ENCODE results near the gene IGSF23.
"Not testable (repeated sequence)": the region's sequence is repeated elsewhere in the genome, so short reads cannot be mapped to it uniquely, and the experiment has no call there.

The IGSF23 gene

GRCh38 chr19:44611812-44612295 lies 1.5 kb upstream of the IGSF23 start:
- no peak for DNase-seq (ENCODE audit: low spot score)

DNA sequence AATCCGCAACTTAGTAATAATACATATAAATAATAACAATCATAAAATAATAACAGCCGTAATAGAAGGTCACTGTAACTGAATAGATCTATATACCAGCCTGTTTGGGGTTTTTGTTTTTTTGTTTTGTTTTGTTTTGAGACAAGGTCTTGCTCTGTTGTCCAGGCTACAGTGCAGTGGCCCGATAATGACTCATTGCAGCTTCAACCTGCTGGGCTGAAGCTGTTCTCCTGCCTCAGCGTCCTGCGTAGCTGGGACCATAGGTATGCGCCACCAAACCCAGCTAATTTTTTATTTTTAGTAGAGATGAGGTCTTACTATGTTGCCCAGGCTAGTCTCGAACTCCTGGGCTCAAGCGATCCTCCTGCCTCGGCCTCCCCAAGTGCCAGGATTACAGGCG lies 950 bp downstream of the IGSF23 start:
- DNase-seq (ENCODE audit: low spot score) = no peak

- DNase-seq (ENCODE audit: low spot score) = no peak
Measured at GRCh38 chr19:44615863-44616247, 2.5 kb downstream of the IGSF23 start.

DNA sequence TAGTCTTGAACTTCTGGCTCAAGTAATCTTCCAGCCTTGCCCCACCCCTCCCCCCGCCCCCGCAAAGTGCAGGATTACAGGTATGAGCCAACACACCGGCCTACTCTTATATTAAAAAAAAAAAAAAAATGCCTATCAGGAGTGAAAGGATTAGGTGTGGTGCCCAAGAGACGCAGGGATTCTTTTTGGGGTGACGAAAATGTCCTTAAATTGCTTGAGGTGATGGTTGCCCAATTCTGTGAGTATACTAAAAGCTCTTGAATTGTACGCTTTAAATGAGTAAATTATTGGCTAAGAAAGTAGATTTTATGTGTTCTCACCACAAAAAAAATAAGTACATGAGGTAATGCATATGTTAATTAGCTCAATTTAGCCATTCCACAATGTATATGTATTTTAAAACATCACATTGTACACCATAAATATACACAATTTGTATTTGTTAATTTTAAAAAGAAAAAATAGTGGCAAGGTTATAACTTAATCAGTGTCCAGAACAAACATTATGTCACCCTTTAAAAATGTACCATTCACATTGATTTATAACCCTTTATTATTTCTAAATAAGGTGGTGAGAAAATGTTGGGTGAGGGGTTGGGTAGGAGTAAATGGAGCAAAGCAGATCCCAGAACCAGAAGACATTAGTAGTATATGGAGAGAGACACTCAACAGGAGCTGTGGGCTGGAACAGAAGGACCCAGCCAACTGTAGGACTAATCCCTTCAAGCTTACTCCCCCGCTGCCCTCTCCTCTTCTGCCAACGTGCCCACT lies 3.9 kb downstream of the IGSF23 start:
- DNase-seq (ENCODE audit: low spot score) = no peak

DNA sequence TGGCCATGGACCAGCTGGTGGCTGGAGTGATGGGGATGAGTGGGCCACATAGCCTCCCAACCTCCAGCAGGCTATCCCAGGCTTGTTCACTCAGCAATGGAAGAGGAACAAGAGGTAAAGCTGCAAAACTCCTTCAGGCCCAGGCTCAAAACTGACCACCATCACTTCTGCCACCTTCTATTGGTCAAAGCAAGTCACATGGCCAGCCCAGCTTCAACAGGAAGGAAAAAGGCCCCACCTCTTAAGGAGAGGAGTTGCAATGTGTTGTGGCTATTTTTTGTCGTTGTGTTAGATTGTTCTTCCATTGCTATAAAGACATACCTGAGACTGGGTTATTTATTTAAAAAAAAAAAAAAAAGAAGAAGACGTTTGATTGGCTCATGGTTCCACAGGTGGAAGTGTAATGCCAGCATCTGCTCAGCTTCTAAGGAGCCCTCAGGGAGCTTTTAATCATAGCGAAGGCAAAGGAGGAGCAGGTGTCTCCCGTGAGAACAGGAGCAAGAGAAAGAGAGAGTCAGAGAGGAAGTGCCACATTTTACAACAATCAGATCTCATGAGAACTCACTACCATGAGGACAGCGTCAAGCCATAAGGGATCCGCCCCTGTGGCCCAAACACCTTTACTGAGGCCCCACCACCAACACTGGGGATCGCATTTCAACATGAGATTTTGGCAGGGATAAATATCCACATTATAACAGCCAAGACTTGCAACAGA lies 5.4 kb downstream of the IGSF23 start:
- no peak for DNase-seq (ENCODE audit: low spot score)

- no peak for DNase-seq (ENCODE audit: low spot score)
Measured at GRCh38 chr19:44620667-44621066, 7.3 kb downstream of the IGSF23 start.

GRCh38 chr19:44621367-44621766 lies 8.0 kb downstream of the IGSF23 start:
- DNase-seq (ENCODE audit: low spot score) = no peak

- DNase-seq (ENCODE audit: low spot score) = peak; percentile 58
Measured at GRCh38 chr19:44623080-44623479, 9.7 kb downstream of the IGSF23 start.

DNA sequence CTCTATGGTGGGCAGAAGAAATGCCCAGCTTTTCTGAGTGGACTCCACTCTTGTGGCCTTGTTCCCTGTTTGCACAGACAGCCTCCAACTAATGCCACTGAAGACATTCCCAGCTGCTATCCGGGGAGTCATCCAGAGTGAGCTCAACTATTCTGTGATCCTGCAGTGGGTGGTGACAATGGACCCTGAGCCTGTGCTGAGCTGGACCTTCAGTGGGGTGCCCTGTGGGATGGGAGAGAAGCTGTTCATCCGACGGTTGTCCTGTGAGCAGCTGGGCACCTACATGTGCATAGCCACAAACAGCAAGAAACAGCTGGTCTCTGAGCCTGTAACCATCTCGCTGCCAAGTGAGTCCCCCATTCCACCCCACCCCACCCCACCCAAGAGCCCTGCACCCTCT lies 10.3 kb downstream of the IGSF23 start:
- no peak for DNase-seq (ENCODE audit: low spot score)

GRCh38 chr19:44624840-44625354 lies 11.5 kb downstream of the IGSF23 start:
- DNase-seq (ENCODE audit: low spot score) = no peak

DNA sequence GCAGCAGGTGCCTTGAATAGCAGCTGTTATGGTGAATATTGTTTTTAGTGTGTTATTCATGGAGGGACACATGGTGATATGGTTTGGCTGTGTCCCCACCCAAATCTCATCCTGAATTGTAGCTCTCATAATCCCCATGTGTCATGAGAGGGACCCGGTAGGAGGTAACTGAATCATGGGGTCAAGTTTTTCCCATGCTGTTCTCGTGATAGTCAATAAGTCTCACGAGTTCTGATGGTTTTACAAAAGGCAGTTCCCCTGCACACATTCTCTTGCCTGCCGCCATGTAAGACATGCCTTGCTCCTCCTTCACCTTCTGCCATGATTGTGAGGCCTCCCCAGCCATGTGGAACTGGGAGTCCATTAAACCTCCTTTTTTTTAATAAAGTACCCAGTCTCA lies 12.3 kb downstream of the IGSF23 start:
- DNase-seq (ENCODE audit: low spot score) = not testable (repeated sequence)

DNA sequence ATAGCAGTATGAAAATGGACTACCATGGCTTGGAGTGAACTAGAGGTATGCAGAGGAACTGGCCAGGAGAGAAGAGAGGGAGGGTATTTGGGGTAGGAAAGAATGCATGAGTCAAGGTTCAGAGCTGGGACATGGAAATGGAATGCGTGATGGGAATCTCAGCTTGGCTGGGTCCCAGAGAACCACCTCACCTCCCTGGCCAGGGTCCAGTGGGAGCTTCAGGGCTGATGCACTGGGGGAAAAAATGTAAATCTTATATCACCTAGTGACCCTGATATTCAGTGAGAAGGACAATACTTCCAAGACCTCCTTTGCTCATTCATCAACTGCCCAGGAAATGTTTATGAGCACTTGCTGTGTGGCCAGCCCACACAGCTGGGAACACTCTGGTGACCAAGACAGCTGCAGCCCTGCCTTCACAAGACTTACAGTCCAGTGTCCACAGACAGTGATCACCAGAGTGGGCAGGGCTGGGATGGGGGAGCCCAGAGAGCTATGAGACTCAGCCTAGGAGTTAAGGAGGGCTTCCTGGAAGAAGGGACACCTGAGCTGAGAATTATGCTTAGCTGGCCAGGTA lies 12.8 kb downstream of the IGSF23 start:
- peak; percentile 93 for DNase-seq (ENCODE audit: low spot score)

DNA sequence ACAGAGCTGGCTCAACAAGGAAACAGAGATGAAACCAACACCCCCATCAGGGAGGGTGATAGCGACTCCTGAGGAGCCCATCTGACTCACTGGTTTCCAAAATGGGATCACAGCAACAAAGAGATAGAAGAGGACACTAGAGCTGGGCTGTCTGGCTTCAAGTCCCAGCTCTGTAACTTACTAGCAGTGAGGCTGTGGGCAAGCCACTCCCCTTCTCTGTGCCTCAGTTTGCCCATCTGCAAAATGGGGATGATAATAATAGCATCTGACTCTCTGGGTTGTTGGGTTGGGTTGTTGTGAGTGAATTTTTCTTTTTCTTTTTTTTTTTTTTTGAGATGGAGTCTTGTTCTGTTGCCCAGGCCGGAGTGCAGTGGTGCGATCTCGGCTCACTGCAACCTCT lies 14.3 kb downstream of the IGSF23 start:
- DNase-seq (ENCODE audit: low spot score) = no peak

DNA sequence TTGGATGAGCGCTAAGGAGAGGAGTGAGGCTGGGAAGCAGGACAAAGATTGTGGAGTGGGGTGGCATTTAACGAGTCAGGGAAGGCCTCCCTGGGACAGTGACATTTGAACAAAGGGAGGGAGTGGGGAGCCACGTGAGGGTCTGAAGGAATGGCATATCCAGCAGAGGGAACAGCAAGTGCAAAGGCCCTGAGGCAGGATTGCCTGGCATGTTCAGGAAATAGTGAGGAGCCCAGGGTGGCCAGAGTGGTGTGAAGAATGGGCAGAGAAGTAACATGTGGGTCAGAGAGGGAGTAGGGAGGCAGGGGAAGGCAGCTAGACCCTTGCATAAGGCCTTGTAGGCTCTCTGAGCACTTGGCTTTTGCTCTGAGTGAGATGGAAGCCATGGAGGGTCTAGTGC lies 15.4 kb downstream of the IGSF23 start:
- DNase-seq (ENCODE audit: low spot score) = no peak

- not testable (repeated sequence) for DNase-seq (ENCODE audit: low spot score)
Measured at GRCh38 chr19:44631611-44632010, 18.2 kb downstream of the IGSF23 start.

DNA sequence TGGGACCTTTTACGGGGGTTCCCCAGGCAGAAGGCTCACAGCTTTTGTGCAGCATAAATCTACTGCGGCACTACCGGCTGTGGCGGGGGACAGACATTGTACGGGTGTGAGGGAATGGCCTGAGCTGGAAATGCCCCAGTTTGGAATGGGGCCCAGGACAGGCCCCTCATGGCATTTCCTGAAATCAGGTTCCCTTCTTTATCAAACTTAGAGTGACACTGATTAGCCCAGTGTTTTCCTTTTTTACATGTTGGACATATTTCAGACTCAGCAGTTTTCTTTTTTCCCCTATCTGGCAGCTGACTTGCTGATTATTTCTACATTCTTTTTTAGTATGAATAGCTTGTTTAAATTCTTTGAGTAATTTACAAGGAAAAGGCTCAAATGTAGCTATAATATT lies 20.7 kb downstream of the IGSF23 start:
- not testable (repeated sequence) for DNase-seq (ENCODE audit: low spot score)

GRCh38 chr19:44634785-44635184 lies 21.4 kb downstream of the IGSF23 start:
- no peak for DNase-seq (ENCODE audit: low spot score)

- peak; percentile 29 for DNase-seq (ENCODE audit: low spot score)
Measured at GRCh38 chr19:44635581-44636438, 22.4 kb downstream of the IGSF23 start.

DNA sequence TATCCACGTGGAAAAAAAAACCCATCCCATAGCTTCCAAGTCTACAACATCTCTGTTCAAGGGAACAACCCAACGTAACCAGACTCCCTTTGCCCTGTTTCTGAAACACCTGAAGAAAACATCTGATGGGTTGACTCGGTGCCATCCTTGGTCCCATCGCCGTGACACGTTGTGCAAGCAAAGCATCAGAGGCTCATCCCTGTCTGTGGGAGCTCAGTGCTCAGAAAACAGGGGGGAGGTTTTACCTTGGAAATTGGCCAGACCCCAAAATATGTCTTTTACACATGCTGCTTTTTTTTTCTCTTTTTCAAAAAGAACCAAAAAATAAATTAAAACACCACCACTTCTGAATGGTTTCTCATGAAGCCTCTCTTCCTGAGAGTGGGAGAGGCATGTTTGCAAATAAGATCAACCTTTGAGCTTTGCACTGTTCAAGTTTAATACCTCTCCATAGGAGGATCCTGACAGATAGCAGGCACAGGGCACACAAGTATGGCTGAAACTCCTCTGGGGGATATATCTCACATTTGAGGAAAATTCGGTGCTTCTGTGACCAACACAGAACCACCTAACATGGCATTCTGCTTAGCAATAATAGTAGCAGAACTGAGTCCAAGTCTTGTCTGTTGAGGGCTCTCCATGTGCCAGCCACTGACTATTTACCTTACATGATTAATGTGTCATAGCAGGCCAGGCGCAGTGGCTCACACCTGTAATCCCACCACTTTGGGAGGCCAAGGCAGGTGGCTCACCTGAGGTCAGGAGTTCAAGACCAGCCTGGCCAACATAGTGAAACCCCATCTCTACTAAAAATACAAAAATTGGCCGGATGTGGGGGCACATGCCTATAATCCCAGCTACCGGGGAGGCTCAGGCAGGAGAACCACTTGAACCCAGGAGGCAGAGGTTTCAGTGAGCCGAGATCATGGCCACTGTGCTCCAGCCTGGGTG lies 23.4 kb downstream of the IGSF23 start:
- no peak for DNase-seq (ENCODE audit: low spot score)

- DNase-seq (ENCODE audit: low spot score) = no peak
Measured at GRCh38 chr19:44637390-44637764, 24.0 kb downstream of the IGSF23 start.

DNA sequence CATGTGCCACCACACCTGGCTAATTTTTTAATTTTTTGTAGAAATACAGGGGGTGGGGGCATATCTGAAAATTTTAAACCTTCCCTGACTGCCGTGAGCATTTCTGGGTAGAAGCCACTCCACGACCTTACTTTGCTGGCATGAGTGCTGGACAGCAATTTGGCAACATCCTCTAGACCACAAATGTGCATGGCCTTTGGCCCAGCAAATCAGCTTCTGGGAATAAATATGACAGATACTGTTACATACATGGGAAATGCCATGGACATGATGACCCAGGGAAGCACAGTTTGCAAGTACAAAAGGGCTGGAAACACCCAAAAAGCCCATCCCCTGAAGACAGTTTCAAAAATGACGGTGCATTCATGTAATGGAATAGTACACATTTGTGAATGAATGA lies 27.2 kb downstream of the IGSF23 start:
- peak; percentile 58 for DNase-seq (ENCODE audit: low spot score)

Data from AG08395 (cell line).